Mammary epithelial cell (primary cell): ENCODE measurements around the gene FNDC3B.

Experiments
- CTCF ChIP-seq, 2 donors: IDR thresholded peaks in 1 of 2; conservative IDR thresholded peaks in 1 of 2; 2 replicates each; pipeline ENCODE4 v1.5.1; 2011 to 2012; ENCODE audit warnings: inconsistent platforms in 2 of 2, low read length in 2 of 2, mild to moderate bottlenecking in 2 of 2, control low read depth in 1 of 2, low read depth in 1 of 2; ENCODE audit not compliant: insufficient read depth in 1 of 2; ENCODE audit errors: extremely low read depth in 1 of 2
- EZH2 ChIP-seq: IDR thresholded peaks from 2 replicates; pipeline ENCODE4 v1.6.1; 2012; ENCODE audit warnings: low read length, inconsistent platforms, borderline replicate concordance

GRCh38 chr3:172213200-172213599, 173.8 kb downstream of the FNDC3B start:
- TF ChIP-seq EZH2 (no peak), CTCF (conservative IDR thresholded peaks at IDR 0.05 in 1 of 2, IDR thresholded peaks at IDR 0.05 in 1 of 2; ENCODE audit: extremely low read depth in 1 of 2, insufficient read depth in 1 of 2, low read depth in 1 of 2, low read length in 2 of 2) (no peak)
